GM12864 (cell line): ENCODE measurements around the gene TP53I3.

ENCODE experiments used
- DNase-seq: peaks from one replicate; pipeline ENCODE4 v3.0.0-alpha.2; 2011; ENCODE audit warnings: low read depth
- H3K4me3 ChIP-seq: 2 replicates; pipeline ENCODE4 v1.5.1; 2011; ENCODE audit warnings: mild to moderate bottlenecking, low read depth, low read length, control low read depth
- CTCF ChIP-seq: IDR thresholded peaks from 2 replicates; pipeline ENCODE4 v1.5.1; 2011; ENCODE audit warnings: low read depth, mild to moderate bottlenecking, moderate library complexity, low read length, control low read depth, inconsistent platforms; ENCODE audit errors: missing control alignments

Gene TP53I3

GRCh38 chr2:24084386-24085199, at the start of gene TP53I3:
Gene TP53I3, minus strand, starts transcription at chr2:24084834. Its CDS starts 508 bp downstream, at chr2:24084326.
- peak; percentile 44 for DNase-seq
- TF ChIP-seq CTCF, result peak; percentile 83
- H3K4me3 ChIP-seq, result peak within 1 kb of the TSS; percentile 65

GRCh38 chr2:24132543-24132942, 47.9 kb upstream of the TP53I3 start:
- DNase-seq, result no peak
- no peak overlapping the region for H3K4me3 ChIP-seq
- TF ChIP-seq CTCF, result no peak

GRCh38 chr2:24125956-24126355, 41.3 kb upstream of the TP53I3 start:
- DNase-seq, result no peak
- no peak for TF ChIP-seq CTCF
- no peak overlapping the region for H3K4me3 ChIP-seq

GRCh38 chr2:24123922-24124580, 39.4 kb upstream of the TP53I3 start:
- TF ChIP-seq CTCF, result no peak
- no peak for DNase-seq
- H3K4me3 ChIP-seq, result peak overlapping the region; percentile 74

- peak; percentile 3 for TF ChIP-seq CTCF
- H3K4me3 ChIP-seq, result peak within 1 kb of the TSS; percentile 74
- DNase-seq, result peak; percentile 52
These were observed 38.7 kb upstream of the TP53I3 start, which contains the start of the genes FAM228B and PFN4 for GRCh38 chr2:24123195-24123921. Gene FAM228B, plus strand, starts transcription at chr2:24123469. Its CDS starts 893 bp downstream, at chr2:24124362. Gene PFN4, minus strand, starts transcription at chr2:24123334. Its CDS starts 799 bp downstream, at chr2:24122535.

GRCh38 chr2:24122366-24123194, 37.9 kb upstream of the TP53I3 start:
- no peak for DNase-seq
- H3K4me3 ChIP-seq, result peak overlapping the region; percentile 74
- no peak for TF ChIP-seq CTCF
